Gastroesophageal sphincter (tissue), 3 donors: ENCODE results near the gene EXOC1.

Experiments
- CTCF ChIP-seq, 4 experiments: fragments of 200-600 bp in 2 of 4; fragments of 450-650 bp in 2 of 4; sonication (generic) in 1 of 4; IDR thresholded peaks; one replicate each; pipeline ENCODE4 v1.5.1; 2017 to 2019; ENCODE audit warnings: antibody characterized with exemption in 4 of 4, mild to moderate bottlenecking in 2 of 4, moderate library complexity in 2 of 4
- POLR2A ChIP-seq, 2 donors: fragments of 450-650 bp; IDR thresholded peaks; one replicate each; pipeline ENCODE4 v1.6.1; 2017; ENCODE audit warnings: antibody characterized with exemption in 2 of 2, mild to moderate bottlenecking in 2 of 2, moderate library complexity in 1 of 2

GRCh38 chr4:55864577-55865223, 11.3 kb downstream of the EXOC1 start:
- TF ChIP-seq CTCF (IDR thresholded peaks at IDR 0.05) (no peak), POLR2A (IDR thresholded peaks at IDR 0.05) (no peak)
